HG03342 (cell line): Measurements from ENCODE around the gene MAPK7.
"Not testable (repeated sequence)": the region's sequence is repeated elsewhere in the genome, so short reads cannot be mapped to it uniquely, and the experiment has no call there.

Experiments
- ATAC-seq: cut with Tn5 transposase; IDR thresholded peaks from one replicate; pipeline ENCODE4 v1.9.1; 2021; ENCODE audit warnings: mild to moderate bottlenecking, moderate library complexity; ENCODE audit not compliant: unreplicated experiment

MAPK7 gene

GRCh38 chr17:19342611-19343255, 35.6 kb upstream of the MAPK7 start:
- ATAC-seq = no peak

DNA sequence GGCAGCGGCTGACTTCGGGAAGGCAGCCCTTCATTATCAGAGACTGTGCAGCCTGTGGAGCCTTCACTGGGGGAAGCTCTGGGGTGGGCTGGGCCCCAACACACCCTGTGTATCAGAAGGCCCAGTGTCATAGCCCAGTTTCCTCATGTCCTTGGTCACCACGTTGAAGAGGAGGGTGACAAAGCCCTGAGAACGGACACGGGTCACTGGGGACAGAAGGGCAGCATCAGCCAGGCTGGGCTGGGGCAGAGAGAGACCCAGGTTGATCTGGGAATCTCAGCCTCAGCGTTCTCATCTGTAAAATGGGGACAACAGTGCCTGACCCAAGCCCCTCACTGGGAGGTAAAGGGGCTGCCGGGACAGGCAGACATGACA, 35.1 kb upstream of the MAPK7 start:
- no peak for ATAC-seq

DNA sequence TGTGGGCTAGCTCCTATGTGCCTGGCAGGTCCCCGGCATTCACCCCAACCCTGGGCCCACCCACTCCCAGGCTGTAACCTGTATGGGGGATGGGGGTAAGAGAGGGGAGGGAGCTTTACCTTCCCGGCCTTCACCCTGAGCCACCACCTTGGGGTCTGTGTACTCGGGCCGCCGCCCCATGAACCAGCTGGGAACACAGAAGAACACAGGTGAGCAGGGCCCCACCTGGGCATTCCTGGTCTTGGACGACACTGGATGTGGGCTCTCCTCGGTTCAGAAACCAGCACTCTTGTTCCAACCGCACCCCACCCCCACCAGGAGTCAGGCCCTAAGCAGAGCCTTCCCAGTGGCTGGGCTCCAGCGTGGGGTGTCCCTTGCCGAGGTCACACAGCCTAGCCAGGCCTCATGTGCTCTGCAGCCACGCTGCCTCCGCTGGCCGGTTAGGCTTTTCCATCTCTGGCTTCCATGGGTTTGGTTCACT, 34.6 kb upstream of the MAPK7 start:
- no peak for ATAC-seq

DNA sequence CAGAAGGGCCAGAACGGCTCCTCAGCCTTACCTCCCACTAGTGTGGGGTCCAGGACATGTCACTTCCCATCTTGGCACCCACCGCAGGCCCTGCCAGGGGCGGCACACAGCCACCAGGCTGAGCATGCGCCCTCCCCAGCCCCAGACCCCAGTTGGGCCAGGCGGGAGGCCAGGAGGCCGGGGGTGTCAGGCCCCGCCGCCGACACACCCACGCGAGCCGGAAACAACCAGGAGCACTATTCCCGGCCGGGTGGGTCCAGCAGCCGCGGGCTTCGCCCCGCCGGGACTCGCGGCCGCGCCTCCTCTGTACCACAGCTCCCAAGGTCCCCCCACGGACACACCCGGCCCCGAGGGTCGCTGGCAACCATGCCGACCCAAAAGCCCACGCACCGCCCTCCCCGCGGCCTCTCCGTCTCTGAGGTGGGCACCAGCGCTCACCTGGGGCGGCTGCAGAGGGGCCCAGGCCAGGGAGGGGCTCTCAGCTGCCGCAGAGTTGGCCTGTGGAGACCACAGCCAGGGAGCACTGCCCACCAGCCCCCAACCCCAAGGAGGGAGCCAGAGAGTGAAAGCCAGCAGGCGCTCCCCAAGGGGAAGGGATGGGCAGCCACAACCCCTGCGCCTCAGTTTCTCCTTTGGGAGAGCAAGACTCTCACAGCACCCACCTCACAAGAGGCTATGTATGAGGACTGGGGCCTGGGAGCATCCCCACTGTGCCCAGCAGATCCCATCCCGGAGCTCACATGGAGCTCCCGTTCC, 33.8 kb upstream of the MAPK7 start:
- ATAC-seq = no peak

- ATAC-seq = no peak
These were observed 33.2 kb upstream of the MAPK7 start for GRCh38 chr17:19345067-19345460.

DNA sequence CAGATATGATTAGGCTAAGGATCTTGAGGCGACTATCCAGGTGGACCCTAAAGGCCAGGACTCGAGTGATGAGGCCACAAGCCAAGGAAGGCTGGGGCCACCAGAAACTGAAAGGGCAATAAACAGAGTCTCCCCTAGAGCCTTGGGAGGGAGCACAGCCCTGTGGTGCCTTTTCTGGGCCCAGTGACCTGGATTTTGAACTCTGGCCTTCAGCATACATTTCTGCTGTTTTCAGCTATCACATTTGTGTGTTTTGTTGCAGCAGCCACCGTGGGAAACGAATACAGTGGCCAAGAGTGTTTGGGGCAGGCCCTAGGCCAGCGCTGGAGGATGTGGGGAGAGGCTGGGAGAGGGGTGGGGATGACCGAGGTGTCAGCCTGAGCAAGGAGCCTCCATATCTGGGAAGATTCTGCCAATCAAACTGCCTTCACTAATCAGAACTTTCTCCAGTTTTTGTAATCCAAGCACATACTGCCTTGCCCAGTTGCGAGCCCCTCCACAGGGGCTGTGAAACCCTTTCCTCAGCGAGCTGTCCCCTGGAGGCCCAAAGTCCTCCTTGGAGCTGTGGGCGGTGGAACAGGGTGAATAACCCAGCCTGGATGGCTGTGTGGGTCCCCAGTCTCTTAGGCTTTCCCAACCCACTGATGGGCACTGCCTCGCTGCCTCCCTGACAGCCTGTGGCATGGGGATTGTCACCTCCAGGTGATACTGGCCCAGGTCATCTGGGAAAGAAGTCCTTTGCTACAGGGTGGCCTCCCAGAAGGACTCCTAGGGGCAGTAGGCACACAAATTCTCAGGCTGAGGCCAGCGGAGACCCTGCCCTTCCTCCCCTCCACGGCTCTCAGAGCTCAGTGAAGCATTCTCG, 32.6 kb upstream of the MAPK7 start:
- ATAC-seq = no peak

DNA sequence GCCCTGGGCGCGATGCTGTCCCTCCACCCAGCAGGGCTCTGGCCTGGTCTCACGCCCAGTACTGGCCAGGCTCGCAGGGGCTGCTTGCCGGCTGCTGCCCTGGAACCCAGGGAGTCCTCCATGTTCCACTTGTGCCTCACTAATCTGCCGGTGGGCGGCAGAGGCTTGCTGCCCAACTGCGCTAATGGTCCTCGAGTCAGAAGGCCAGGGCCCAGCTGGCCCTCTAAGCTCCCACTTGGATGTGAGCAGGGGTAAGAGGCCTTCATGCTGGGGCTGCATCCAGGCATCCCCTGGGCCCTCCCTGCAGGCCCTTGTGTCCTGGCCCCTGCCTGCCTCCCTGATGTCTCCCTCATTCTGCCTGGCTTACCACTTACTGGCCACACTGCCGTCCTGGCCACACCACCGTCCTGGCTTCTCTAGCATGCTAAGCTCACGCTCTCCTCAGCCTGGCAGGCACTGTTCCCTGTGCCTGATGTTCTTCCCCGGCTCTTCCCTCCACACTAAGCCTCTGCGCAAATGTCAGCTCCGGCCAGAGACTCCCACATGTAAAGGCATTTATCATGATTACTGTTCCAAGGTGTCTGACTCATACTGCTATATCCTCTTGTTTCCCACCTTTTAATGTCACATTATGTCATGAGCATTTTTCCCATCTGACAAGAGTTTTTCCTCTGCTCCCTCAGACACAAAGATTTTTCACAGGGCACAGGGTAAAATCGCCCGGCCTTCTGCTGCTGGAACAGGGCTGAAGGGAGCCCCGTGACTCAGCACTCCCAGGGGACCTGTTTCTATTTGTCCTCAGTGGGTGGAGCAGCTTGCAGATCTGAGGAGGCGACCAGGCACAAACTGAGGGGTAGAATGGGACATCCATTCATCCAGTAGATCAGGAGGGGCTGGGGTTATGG, 31.7 kb upstream of the MAPK7 start:
- ATAC-seq = no peak

DNA sequence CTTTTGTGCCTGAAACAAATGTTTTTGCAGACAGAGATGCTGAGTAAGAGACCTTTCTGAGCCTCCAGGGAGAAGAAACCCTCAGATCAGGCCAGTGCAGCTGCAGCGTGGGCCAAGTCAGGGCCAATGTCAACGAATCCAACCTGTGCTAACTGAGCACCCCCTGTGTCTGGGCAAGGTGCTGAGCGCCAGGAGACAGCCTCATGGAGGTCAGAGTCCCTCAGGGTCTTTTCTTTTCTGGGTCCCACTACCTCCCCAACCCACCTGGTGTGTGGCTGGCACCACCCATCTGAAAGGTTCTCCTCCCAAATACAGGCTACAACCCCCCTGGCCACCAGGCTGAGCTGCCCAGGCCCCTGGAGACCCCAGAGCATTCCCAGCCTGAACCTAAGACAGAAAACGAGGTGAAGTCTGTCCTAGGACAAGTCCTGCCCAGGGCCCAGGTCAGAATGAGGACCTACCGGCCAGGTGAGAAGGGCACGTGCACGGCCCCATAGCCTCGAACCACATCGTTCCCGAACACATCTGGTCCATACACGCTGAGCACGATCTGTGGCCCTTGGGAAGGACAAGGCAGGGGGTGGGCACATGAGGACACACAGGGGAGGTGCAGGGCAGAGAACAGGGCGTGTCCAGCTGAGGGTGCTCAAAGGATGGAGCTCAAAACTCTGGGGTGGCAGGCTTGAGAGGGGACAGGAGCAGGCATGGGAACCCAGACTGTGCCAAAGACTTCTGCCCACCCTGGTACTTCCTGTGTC, 30.8 kb upstream of the MAPK7 start:
- no peak for ATAC-seq

- ATAC-seq = no peak
These were observed 30.1 kb upstream of the MAPK7 start for GRCh38 chr17:19348081-19348650.

- no peak for ATAC-seq
These were observed 29.5 kb upstream of the MAPK7 start for GRCh38 chr17:19348806-19349205.

DNA sequence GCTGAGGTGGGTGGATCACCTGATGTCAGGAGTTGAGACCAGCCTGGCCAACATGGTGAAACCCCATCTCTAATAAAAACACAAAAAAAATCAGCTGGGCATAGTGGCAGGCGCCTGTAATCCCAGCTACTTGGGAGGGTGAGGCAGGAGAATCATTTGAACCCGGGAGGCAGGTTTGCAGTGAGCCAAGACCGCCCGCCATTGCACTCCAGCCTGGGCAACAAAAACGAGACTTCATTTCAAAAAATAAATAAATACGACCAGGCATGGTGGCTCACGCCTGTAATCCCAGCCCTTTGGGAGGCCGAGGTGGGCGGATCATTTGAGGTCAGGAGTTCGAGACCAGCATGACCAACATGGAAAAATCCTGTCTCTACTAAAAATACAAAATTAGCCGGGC, 24.9 kb upstream of the MAPK7 start:
- ATAC-seq = not testable (repeated sequence)

DNA sequence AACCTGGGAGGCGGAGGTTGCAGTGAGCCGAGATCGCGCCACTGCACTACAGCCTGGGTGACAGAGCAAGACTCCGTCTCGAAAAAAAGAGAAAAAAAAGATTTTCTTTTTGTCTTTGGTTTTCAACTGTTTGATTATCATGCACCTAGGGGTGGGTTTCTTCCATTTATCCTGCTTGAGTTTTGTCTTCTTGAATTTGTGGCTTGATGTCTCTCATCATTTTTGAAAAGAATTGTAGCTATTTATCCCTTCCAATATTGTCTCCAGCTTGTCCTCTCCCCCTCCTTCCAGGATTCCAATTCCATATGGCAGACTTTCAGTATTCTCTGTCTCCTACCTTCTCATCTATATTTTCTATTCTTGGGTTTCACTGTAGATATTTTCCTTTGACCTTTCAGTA, 23.6 kb upstream of the MAPK7 start:
- no peak for ATAC-seq

- no peak for ATAC-seq
These were observed 20.9 kb upstream of the MAPK7 start for GRCh38 chr17:19357351-19357750.

- ATAC-seq = no peak
These were observed 20.5 kb upstream of the MAPK7 start for GRCh38 chr17:19357761-19358160.

- ATAC-seq = no peak
These were observed 19.1 kb upstream of the MAPK7 start for GRCh38 chr17:19359151-19359550.

- ATAC-seq = no peak
These were observed 18.4 kb upstream of the MAPK7 start for GRCh38 chr17:19359856-19360255.

GRCh38 chr17:19360772-19361171, 17.5 kb upstream of the MAPK7 start:
- ATAC-seq = no peak

DNA sequence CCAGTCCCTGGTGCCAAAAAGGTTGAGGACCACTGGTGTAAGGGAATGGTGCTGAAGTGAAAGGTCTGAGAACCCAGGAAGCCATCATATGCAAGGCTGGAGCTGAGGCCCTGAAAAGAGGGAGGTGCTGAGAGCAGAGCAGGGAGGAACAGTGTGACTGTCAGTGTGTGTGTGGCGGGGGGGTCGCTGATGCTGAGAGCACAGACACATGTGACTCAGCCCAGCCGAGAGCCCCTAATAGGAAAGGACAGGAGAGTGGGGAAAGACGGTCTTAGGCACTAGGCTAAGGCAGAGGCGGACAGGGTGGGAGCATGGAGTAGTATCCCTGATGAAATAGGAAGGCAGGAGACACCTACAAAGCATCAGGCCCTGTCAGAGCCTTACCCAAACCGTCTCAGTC, 17.0 kb upstream of the MAPK7 start:
- no peak for ATAC-seq

DNA sequence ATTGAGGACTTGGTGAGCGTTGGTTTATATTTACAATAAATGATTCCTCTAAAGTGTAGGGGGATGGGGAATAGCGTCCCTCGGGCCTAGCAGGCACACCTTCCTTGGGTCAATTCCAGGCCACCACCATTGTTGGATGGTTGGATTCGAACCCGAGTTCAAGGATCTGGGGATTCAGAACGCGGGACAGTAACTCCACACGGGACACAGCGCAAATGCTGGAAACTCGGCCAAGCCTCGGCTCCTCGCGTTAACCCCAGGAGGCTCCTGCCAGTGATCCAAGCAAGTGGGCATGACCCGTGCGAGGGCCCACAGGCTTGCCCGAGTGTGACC, 16.4 kb upstream of the MAPK7 start:
- ATAC-seq = no peak
